Neuron (in vitro differentiated cells): Measurements from ENCODE around the gene SGF29.
"Not testable (repeated sequence)": the region's sequence is repeated elsewhere in the genome, so short reads cannot be mapped to it uniquely, and the experiment has no call there.

Source experiments
- H2AFZ ChIP-seq: one replicate; pipeline ENCODE4 v1.6.1; 2013; ENCODE audit warnings: low read depth, mild to moderate bottlenecking, inconsistent platforms, low read length, moderate library complexity
- H3K27me3 ChIP-seq: one replicate; pipeline ENCODE4 v1.6.1; 2013; ENCODE audit warnings: low read length; ENCODE audit not compliant: insufficient read depth
- H3K36me3 ChIP-seq: one replicate; pipeline ENCODE4 v1.6.1; 2013; ENCODE audit warnings: low read length; ENCODE audit not compliant: insufficient read depth
- H3K4me1 ChIP-seq: one replicate; pipeline ENCODE4 v1.6.1; 2013; ENCODE audit warnings: low read length; ENCODE audit not compliant: insufficient read depth
- H3K4me3 ChIP-seq: 2 replicates; pipeline ENCODE4 v1.5.1; 2013; ENCODE audit warnings: mild to moderate bottlenecking, low read length, moderate library complexity
- H3K9me3 ChIP-seq: one replicate; pipeline ENCODE4 v1.6.1; 2013; ENCODE audit warnings: low read length

Gene SGF29

DNA sequence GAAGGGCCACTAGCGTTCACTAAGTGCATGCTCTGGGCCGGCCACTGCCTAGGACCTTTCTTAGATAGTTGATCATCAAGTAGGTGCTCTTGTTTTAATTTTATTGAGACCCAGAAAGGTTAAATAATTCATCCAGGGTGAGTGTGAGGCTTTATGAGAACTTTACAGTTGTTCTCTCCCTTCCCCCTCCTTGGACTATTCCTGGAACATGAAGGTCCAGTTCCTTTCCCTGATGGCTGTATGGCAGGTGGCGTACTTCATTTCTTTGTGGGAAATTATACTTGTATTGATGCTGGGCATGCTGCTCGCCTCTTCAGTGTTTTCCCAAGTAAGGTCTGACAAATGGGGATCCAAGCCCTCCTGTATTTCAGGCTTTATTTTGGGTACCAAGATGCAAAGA is 8.5 kb downstream of the SGF29 start:
- Histone ChIP-seq H3K4me1 (no peaks in the 10 kb centered on the region), H2AFZ (no peak overlapping the region), H3K9me3 (peaks cover 6% of the 10 kb centered on the region), H3K27me3 (no peaks in the 10 kb centered on the region), H3K4me3 (no peak overlapping the region), H3K36me3 (peaks cover 8% of the 10 kb centered on the region)

GRCh38 chr16:28563218-28563617 is 9.5 kb downstream of the SGF29 start:
- Histone ChIP-seq H2AFZ (no peak overlapping the region), H3K4me3 (no peak overlapping the region), H3K4me1 (no peaks in the 10 kb centered on the region), H3K9me3 (peaks cover 6% of the 10 kb centered on the region), H3K27me3 (no peaks in the 10 kb centered on the region), H3K36me3 (peaks cover 7% of the 10 kb centered on the region)

DNA sequence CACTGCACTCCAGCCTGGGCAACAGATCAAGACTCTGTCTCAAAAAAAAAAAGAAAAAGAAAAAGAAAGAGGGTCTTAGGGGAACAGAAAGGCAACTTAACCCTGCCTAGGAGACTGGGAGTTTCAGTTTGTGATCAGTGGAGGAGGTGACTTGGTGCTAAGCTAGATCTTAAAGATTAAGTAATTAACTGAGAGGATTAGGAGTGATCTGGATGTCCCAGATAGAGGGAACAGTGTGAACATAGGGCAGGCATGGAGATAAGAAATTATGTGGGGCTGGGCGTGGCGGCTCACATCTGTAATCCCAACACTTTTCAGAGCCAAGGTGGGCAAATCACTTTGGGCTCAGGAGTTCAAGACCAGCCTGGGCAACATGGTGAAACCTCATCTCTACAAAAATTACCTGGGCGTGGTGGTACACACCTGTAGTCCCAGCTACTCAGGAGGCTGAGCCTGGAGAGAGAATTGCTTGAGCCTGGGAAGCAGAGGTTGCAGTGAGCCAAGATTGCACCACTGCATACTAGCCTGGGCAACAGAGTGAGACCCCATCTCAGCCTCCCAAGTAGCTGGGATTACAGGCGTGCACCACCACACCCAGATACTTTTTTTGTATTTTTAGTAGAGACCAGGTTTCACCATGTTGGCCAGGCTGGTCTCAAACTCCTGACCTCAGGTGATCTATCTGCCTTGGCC is 12.7 kb downstream of the SGF29 start:
- H3K9me3 ChIP-seq, H3K4me3 ChIP-seq, H3K27me3 ChIP-seq, H3K36me3 ChIP-seq, H2AFZ ChIP-seq, H3K4me1 ChIP-seq: not testable (repeated sequence)

- H3K27me3 ChIP-seq = no peaks in the 10 kb centered on the region
- no peaks in the 10 kb centered on the region for H3K36me3 ChIP-seq
- H3K4me1 ChIP-seq = no peaks in the 10 kb centered on the region
- H3K9me3 ChIP-seq = peaks cover 6% of the 10 kb centered on the region
- H3K4me3 ChIP-seq = no peak overlapping the region
- H2AFZ ChIP-seq = no peak overlapping the region
These were observed 13.6 kb downstream of the SGF29 start for GRCh38 chr16:28567292-28567691.

GRCh38 chr16:28569021-28569420 is 15.3 kb downstream of the SGF29 start:
- Histone ChIP-seq H3K4me1 (peaks cover 2% of the 10 kb centered on the region), H3K4me3 (no peak overlapping the region), H3K9me3 (peaks cover 6% of the 10 kb centered on the region), H2AFZ (no peak overlapping the region), H3K27me3 (no peaks in the 10 kb centered on the region), H3K36me3 (no peaks in the 10 kb centered on the region)

GRCh38 chr16:28569968-28570752 is 16.4 kb downstream of the SGF29 start:
- H3K4me1 ChIP-seq = peaks cover 2% of the 10 kb centered on the region
- H3K36me3 ChIP-seq = no peaks in the 10 kb centered on the region
- H2AFZ ChIP-seq = no peak overlapping the region
- peaks cover 6% of the 10 kb centered on the region for H3K9me3 ChIP-seq
- no peak overlapping the region for H3K4me3 ChIP-seq
- no peaks in the 10 kb centered on the region for H3K27me3 ChIP-seq

- H3K4me1 ChIP-seq = peaks cover 2% of the 10 kb centered on the region
- no peaks in the 10 kb centered on the region for H3K27me3 ChIP-seq
- no peak overlapping the region for H2AFZ ChIP-seq
- no peak overlapping the region for H3K4me3 ChIP-seq
- no peaks in the 10 kb centered on the region for H3K36me3 ChIP-seq
- no peaks in the 10 kb centered on the region for H3K9me3 ChIP-seq
These were observed 19.2 kb downstream of the SGF29 start for GRCh38 chr16:28572696-28573510.

GRCh38 chr16:28573738-28574718 is 20.3 kb downstream of the SGF29 start:
- no peaks in the 10 kb centered on the region for H3K27me3 ChIP-seq
- H2AFZ ChIP-seq = no peak overlapping the region
- H3K4me1 ChIP-seq = peaks cover 2% of the 10 kb centered on the region
- H3K36me3 ChIP-seq = no peaks in the 10 kb centered on the region
- H3K9me3 ChIP-seq = no peaks in the 10 kb centered on the region
- H3K4me3 ChIP-seq = no peak overlapping the region

GRCh38 chr16:28574925-28575324 is 21.2 kb downstream of the SGF29 start:
- Histone ChIP-seq H3K36me3 (no peaks in the 10 kb centered on the region), H3K27me3 (no peaks in the 10 kb centered on the region), H3K4me1 (peaks cover 2% of the 10 kb centered on the region), H3K4me3 (no peak overlapping the region), H2AFZ (no peak overlapping the region), H3K9me3 (no peaks in the 10 kb centered on the region)

DNA sequence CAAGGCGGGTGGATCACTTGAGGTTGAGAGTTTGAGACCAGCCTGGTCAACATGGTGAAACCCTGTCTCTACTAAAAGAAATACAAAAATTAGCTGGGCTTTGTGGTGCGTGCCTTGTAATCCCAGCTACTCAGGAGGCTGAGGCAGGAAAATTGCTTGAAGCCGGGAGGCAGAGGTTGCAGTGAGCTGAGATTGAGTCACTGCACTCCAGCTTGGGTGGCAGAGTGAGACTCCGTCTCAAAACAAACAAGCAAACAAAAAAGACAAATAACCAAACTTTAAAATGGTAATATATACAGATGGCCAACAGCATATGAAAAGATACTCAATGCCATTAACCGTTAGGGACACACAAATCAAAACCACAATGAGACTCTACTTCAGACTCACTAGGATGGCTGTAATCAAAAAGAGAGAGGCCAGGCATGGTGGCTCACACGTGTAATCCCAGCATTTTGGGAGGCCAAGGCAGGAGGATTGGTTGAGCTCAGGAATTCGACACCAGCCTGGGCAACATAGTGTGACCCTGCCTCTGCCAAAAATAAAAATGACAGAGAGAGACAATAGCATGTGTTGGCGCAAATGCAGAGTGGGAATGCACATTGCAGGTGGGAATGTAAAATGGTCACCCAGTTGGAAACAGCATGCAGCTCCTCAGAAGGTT is 21.9 kb downstream of the SGF29 start:
- no peaks in the 10 kb centered on the region for H3K9me3 ChIP-seq
- no peaks in the 10 kb centered on the region for H3K27me3 ChIP-seq
- no peaks in the 10 kb centered on the region for H3K36me3 ChIP-seq
- peaks cover 2% of the 10 kb centered on the region for H3K4me1 ChIP-seq
- H2AFZ ChIP-seq = no peak overlapping the region
- H3K4me3 ChIP-seq = no peak overlapping the region

DNA sequence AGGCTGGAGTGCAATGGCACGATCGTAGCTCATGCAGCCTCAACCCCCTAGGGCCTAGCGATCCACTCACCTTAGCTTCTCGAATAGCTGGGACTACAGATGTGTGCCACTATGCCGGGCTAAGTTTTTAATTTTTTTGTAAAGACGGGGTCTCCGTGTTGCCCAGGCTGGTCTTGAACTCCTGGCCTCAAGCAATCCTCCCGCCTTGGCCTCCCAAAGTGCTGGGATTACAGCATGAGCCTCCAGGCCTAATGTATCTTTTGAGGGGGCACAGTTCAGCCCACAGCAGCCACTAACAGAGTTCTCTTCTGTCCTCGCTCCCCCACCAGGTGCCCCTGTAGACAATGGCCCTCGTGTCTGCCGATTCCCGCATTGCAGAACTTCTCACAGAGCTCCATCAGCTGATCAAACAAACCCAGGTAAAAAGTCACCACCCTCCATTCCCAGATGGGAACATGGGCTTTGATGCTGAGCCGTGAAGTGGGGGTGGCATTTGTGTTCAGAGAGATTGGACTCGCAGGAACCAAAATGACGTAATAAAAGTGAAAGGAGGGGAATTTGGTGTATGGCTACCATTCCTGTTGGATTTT is 27.1 kb downstream of the SGF29 start:
- Histone ChIP-seq H3K4me1 (no peaks in the 10 kb centered on the region), H3K9me3 (no peaks in the 10 kb centered on the region), H3K4me3 (no peak overlapping the region), H3K36me3 (peaks cover 32% of the 10 kb centered on the region), H2AFZ (no peak overlapping the region), H3K27me3 (no peaks in the 10 kb centered on the region)

GRCh38 chr16:28585674-28586073 is 32.0 kb downstream of the SGF29 start:
- no peak overlapping the region for H3K4me3 ChIP-seq
- no peak overlapping the region for H2AFZ ChIP-seq
- peaks cover 67% of the 10 kb centered on the region for H3K36me3 ChIP-seq
- no peaks in the 10 kb centered on the region for H3K27me3 ChIP-seq
- H3K9me3 ChIP-seq = no peaks in the 10 kb centered on the region
- no peaks in the 10 kb centered on the region for H3K4me1 ChIP-seq
